GM19438 (cell line): ENCODE results near the gene MTHFS.
"Not testable (repeated sequence)": the region's sequence is repeated elsewhere in the genome, so short reads cannot be mapped to it uniquely, and the experiment has no call there.

Experiments
- ATAC-seq: cut with Tn5 transposase; IDR thresholded peaks from one replicate; pipeline ENCODE4 v1.9.1; 2021; ENCODE audit warnings: low read depth; ENCODE audit not compliant: unreplicated experiment

MTHFS gene

DNA sequence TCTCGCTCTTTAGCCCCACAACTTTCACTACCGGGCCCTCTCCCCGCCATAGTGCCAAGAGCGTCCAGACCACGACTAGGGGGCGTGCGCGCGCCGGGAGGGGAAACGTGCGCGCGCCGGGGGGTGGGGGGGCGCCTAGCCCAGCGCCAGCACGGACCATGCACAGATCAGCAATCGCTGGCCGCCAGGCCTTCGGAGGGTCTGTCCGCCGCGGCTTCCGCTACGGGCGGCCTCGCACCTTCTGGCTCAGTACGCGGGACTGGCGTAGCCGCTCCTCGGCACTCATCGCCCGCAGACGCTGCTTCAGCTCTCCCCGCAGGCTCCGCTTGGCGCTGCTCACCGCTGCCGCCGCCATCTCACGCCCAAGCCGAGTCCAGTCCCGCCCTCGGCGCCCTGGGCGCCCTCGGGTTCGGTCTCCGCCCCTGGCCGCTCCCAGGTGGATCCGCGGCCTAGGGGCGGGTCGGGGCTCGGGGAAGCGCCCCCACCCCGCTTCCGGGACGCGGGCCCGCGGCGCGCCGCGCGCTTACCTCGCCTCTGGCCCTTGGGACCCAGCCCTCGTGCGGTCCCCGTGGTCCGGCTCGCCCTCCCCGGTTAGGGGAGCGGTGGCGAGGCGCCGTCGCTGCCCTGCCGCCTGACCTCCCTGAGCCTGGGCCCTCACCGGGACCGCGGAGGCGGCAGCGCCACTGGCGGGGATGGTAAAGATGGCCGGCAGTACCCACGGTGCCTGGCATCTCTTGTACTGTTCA, at the start of gene MTHFS:
Gene MTHFS, minus strand, starts transcription at position 381 of the 746 bp plus-strand sequence. Its CDS starts 26 bp downstream, at position 355.
- peak; percentile 61 for ATAC-seq

DNA sequence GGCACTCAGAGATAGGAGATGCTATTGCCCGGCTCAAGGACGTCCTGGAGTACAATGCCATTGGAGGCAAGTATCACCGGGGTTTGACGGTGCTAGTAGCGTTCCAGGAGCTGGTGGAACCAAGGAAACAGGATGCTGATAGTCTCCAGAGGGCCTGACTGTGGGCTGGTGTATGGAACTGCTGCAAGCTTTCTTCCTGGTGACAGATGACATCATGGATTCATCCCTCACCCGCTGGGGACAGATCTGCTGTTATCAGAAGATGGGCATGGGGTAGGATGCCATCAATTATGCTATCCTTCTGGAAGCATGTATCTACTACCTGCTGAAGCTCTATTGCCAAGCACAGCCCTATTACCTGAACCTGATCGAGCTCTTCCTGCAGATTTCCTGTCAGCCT, 47.8 kb upstream of the MTHFS start:
- ATAC-seq: no peak

DNA sequence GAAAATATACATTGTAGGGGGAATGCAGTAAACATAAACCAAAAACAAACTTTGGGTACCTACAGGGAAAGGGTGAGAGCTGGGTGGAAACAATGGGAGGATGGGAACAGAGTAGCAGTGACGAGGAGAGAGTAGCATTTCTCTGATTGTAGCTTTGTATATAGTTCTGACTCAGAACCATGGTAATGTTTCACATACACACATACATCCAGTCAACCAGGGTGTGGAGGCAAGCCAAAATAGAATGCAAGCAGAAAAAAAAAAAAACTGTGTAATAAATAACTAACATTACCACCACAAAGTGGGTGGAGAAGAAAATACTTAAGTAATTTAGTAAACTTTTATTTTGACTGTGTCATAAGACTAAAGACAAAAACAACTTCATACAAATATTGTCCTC, 47.0 kb upstream of the MTHFS start:
- no peak for ATAC-seq

DNA sequence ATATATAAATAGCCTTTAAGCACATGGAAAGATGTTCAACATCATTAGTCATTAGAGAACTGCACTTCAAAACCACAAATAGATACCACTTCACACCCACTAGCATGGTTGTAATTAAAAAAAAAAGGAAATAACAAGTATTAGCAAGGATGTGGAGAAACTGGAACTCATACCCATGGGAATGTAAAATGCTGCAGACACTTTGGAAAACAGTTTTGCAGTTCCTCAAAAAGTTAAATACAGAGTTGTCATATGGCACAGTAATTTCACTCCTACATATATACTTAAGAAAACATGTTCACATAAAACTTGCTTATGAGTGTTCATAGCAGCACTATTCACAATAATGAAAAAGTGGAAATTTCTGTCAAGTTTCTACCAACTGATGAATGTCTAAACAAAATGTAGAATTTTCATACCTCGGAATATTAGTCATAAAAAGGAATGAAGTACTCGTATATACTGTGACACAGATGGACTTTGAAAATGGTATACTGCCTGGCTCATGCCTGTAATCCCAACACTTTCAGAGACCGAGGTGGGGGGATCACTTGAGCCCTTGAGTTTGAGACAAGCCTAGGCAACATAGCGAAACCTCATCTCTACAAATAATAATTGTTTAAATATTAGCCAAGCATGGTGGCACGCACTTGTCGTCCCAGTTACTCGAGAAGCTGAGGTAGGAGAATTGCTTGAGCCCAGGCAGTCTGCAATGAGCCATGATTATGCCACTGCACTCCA, 46.1 kb upstream of the MTHFS start:
- no peak for ATAC-seq

DNA sequence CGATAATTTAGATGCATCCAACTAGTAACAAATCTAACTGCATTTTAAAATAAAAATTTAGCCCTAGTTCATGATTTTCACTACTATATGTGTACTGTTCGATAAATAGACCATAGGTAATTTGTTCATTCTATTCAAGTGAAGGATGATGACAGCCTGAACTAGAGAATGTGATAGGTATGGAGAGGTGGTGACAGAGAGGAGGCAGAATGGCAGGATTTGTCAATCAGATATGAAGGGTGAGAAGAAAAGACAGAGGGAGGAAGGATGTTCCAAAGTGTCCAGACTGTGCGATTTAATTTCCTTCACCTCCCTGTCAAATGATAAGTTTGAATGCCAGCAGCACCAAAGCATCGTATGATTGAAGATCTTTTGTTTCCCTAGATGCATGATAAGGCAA, 42.6 kb upstream of the MTHFS start:
- no peak for ATAC-seq

DNA sequence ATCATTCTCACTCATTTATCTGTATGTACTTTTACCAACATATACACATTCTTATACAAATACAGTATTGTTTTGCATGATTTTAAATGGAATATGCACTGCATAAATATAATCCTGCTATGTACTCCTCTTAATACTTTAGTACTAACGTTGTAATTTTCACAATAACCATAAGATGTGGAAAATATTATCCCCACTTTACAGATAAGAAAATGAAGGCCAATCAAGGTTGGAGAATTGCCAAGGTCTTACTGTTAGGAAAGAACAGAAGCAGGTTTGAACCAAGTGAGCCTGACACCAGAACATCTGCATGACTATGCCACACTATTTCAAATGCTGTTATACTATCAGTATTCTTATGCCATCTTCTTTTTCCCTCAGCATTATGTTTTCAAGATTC, 41.3 kb upstream of the MTHFS start:
- ATAC-seq: no peak

DNA sequence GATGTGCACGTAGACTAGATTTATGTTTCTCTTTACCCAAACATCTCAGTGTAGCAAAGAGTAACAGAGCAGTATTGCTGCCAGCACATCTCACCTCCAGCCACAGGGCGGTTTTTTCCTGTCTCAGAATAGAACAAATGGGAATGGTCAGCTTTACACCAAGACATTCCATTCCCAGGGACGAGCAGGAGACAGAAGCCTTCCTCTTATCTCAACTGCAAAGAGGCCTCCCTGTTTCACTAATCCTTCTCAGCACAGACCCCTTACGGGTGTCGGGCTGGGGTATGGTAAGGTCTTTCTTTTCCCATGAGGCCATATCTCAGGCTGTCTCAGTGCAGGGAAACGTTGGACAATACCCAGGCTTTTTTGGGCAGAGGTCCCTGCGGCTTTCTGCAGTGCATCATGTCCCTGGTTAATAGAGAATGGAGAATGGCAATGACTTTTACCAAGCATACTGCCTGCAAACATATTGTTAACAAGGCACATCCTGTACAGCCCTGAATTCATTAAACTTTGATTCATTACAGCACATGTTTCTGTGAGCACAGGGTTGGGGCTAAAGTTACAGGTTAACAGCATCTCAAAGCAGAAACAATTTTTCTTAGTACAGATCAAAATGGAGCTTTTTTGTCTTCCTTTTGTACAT, 38.9 kb upstream of the MTHFS start:
- ATAC-seq: not testable (repeated sequence)

DNA sequence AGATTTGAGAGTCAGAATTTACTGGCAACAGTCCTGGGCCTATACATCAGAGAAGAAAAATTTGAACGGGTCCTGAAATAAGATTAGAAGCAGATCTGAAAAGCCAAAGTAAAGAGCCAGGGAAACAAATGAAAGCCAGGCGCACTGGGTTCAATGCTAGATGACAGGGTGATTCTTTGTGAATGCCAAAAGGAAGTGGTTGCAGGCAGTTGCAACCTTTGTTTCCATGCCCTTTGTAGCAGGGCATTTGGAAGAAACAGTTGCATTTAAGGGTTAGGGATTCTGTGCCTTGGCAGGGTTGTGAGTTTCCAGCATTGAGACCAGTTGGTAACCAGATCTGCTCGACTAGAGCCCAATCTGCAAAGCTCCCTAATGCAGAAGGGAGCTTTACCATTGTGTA, 36.4 kb upstream of the MTHFS start:
- no peak for ATAC-seq

DNA sequence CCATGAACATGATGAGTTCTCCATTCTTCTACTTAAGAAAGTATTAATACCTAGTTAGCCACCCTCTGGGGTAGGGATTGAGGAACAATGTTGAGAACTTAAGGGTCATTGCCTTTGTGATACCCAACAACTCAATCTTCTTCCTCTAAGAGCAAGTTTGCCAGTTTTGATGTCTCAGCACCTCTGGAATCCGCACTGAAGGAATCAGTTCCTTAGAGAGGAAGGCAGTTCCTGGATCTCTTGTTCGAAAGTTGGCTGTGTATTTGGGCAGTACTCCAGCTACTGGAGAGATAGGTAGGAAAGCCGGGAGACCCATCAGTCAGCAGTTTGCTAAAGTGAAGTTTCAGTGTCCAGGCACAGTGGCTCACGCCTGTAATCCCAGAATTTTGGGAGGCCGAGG, 35.6 kb upstream of the MTHFS start:
- no peak for ATAC-seq

DNA sequence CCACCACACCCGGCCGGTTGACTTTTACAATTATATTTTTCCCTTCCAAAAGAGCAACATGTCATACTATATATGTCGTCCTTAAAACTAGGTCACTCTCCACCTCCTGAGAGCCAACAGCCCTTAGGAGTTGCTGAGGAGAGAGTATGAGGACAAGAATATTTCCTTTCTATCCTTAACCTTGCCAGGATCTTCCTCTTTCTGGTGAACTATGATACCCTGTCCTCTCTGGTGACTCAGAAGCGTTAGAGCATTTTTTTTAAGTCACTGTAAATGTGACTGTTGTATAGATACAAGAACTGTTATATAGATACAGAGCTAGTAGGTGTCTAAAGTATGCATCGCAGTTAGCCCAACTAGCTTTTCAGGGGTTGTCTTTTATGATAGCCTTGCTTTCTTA, 33.7 kb upstream of the MTHFS start:
- no peak for ATAC-seq

DNA sequence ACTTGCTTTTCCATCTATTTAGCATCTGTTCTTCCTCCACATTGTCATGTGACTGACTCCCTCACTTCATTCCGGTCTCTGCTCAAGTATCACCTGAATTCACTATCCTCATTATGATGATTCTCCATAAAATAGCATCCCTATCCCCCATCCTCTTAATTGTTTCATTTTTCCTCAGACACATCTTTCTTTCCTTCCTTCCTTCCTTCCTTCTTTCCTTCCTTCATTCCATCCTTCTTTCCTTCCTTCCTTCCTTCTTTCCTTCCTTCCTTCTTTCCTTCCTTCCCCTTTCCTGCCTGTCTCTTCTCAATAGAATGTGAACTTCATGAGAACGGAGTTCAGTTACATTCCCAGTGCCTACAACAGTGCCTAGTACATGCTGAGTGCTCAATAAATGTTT, 32.6 kb upstream of the MTHFS start:
- no peak for ATAC-seq

DNA sequence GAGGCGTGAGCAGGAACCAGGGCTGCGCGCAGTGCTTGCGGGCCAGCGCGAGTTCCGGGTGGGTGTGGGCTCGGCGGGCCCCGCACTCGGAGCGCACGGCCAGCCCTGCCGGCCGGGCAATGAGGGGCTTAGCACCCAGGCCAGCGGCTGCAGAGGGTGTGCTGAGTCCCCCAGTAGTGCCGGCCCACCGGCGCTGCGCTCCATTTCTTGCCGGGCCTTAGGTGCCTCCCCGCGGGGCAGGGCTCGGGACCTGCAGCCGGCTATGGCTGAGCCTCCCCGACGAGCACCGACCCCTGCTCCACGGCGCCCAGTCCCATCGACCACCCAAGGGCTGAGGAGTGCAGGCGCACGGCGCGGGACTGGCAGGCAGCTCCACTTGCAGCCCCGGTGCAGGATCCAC, 29.3 kb upstream of the MTHFS start:
- ATAC-seq: not testable (repeated sequence)

DNA sequence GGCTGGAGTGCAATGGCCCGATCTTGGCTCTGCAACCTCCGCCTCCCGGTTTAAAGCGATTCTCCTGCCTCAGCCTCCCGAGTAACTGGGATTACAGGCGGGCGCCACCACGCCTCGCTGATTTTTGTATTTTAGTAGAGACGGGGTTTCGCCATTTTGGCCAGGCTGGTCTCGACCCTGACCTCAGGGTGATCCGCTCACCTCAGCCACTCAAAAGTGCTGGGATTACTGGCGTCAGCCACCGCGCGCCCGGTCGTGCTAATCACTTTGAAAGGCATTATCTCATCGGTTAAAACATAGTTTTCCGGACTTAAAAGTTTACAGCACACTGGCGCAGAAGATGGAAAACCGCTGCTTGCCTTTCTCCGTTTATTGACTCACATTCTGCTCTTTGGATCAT, 27.6 kb upstream of the MTHFS start:
- no peak for ATAC-seq

DNA sequence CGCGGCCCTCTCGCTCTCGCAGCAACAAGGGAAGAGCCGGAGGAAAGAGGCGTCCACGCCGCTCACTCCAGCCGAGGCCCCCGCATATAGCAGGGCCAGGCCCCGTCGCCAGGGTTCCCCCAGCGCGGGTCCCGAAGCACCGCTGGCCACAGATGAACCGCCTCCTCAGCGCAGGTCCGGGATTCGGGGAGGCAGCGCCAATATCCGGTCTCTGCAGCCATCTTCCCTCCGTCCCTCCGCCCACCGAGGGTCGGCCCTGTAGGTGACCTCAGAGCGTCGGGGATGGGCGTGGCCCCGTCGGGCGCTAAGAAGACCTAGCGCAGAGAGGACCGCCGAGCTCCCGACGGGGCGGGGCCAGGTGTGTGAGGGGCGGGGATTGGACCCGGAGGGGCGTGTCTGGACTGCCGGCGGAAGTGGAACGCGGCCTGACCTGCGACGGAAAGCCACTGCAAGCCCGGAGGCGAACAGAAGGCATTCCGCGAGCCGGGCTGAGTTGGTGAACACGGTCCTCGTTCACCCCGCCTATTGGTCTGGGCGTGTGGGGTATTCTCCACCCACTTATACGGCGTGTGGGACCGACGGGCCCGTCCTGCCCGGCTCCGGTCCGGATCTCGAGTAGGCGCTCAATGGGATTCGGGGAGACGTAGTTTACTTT, 26.8 kb upstream of the MTHFS start:
- peak; percentile 95 for ATAC-seq

DNA sequence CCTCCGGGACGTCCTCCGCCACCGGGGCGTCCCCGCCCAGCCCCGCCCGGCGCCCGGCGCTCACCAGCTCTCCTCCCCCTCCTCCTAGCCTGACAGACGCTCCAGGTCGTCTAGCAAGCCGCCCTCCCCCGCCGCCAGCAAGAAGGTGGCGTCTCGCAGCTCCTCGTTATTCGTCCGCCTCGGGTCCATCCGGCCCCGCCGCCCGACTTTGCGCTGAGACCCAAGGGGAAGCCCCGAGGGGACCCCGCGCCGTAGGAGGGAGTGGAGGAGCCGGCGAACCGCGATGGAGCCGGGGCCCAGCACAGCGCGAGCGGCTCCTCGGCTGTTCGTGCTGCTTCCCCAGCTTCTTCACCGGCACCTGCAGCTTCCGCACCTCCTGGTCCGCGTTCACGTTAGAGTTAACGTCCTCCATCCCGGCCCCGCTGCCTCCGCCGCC, 26.3 kb upstream of the MTHFS start:
- peak; percentile 44 for ATAC-seq

DNA sequence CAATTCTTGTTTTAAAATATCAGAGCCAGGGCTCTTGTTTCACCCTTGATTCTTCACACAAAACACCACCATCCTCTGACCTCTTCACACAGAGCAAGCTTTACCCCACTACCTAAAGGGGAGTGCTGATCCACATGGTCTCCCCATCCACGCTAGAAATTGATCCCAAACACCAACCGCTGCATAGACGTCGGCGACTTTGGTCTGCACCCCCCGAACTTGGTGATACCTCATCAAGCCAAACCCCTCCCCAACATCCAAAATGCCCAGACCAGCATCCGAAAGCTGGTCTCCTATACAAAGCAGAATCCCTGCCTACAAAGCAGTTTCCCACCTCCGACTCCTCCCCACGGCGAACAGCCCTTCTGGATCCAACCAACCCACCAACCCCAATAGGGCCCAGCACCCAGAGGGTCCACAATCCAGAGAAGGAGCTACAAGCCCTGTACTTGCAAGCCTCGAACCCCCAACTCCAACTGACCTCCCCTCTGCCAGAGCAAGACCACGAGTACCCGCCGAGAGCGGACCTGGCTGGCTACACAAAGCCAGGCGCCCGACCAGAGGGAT, 25.8 kb upstream of the MTHFS start:
- ATAC-seq: peak; percentile 1

DNA sequence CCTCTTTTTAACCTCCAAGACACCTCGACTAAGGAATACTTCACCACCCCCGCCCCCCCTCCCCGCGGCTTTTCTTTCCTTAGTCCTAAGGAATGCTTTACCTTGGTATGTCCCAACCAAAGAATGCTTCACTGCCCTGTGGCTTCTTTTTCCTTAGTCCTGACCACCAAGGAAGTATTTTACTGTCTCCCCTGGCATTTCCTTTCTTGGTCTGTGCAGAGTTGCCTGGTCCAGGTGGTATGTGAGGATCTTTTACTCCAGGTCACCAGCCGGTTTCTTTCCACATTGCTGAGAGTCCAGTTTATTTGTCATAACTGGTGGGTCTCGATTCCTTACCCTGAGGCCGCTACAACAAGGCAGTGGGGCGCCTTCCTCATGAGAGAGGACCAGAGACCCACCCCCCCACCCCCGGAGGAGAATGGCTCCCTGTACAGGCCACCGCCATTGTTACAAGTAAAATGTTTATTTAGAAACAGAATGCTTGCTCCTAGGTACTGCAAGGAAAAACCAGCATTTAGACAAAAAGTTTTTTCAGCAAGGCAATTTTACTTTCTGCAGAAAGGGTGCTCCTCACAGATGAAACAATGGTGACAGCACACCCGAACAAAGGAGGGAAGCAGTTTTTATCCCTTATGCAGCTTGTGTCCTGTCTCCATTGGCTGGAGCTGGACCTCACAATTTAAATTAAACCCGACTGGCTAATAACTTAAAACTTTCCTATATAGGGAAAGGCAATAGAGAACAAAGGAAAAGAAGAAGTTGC, 23.1 kb upstream of the MTHFS start:
- ATAC-seq: no peak

DNA sequence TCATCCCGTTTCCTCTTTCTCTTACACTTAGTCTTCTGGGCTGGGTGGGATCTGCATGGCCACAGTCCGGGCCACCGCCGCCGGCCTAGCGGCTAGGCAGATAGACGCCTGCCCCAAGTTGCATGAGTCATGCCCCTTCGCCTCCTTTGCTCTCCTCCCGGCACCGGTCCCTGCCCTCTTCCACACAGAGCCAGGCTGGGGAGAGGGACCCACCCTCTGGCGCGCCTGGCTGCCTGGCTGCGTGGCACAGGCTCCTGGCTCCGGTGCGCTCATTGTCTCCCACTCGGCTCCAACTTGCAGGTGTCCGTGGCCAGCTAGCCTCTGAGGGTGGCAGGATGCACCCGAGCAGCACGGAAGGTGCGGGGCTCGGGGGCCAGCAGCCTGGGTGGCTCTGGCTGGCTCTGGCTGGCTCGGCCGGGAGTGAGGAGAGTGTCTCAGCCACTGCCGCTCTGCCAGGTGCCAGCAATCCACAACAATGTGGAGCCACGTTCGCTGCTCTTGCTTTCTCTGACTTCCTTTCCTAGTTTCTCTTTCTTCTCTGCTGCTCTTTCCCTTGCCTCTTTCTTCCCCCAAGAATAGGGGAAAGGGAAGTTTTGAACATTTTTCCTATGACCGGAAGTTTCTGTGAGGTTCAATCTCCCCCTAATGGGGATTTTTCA, 22.4 kb upstream of the MTHFS start:
- no peak for ATAC-seq

DNA sequence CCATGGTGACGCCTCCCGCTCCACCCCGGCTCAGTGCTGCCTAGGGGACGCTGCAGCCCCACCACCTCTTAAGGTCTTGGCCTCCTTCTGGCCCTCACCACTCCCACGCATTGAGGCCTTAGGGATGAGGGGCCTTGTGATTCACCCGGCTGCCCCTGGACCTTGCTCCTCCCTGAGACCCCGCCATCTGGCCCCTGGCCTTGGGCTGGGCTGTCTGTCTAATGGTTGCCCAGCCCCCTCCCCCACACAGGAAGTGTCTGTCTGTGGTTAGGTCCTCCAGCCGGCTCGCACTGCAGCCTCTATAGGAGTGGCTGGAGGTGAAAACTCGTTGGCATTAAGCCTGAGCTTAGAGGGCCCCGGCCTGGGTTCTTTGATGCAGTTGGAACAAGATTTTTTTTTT, 21.5 kb upstream of the MTHFS start:
- ATAC-seq: no peak
